Pulmonary artery endothelial cell (primary cell): Measurements from ENCODE around the gene KRT222. TPM values are rescaled to one million over a fixed set of nuclear protein-coding genes. Genes with fewer than 3 reads are reported as not detected.

ENCODE experiments used
- DNase-seq: peaks from one replicate; pipeline ENCODE4 v3.0.0-alpha.2; 2011; ENCODE audit warnings: low read depth, low spot score
- total RNA-seq: library from RNA; depleted of rRNA; stranded (reverse); fragments of >200 nt; gene quantifications from 2 replicates; pipeline ENCODE4 v1.2.3, GENCODE V29; 2014

KRT222 gene
- total RNA-seq, 1 donor from 2014 or later, result not detected

DNA sequence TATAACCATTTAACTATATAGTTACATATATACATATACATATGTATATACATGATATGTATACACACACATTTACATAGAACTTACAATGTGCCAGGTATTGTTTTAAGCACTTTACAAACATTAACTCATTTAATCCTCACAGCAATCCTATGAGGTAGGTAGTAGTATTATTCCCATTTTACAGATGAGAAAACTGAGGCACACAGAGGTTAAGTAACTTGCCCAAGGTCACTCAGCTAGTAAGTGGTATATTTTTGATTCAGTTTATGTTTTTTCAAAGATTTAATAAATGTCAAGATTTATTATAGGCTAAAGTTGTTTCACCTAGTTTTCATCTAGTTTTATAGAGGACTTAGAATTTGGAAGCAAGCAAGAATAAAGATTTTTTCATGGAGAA, 6.6 kb downstream of the KRT222 start:
- no peak for DNase-seq

DNA sequence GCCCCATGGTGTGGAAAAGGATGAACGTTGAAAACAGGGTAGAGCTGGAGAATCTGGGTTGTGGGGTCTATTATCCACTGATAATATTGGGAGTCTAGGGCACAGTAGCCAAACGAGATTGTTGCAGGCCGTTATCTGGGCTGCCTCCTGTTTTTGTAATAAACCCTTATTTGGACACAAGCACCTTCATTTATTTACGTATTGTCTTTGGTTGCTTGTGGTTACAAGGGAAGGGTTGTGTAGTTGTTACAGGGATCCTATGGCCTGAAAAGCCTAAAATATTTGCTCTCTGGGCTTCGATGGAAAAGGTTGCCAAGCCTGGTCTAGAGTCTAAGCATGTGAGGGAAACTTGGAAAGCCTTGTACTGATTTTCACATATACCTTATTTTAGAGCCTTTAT, 13.0 kb downstream of the KRT222 start:
- DNase-seq, result no peak

DNA sequence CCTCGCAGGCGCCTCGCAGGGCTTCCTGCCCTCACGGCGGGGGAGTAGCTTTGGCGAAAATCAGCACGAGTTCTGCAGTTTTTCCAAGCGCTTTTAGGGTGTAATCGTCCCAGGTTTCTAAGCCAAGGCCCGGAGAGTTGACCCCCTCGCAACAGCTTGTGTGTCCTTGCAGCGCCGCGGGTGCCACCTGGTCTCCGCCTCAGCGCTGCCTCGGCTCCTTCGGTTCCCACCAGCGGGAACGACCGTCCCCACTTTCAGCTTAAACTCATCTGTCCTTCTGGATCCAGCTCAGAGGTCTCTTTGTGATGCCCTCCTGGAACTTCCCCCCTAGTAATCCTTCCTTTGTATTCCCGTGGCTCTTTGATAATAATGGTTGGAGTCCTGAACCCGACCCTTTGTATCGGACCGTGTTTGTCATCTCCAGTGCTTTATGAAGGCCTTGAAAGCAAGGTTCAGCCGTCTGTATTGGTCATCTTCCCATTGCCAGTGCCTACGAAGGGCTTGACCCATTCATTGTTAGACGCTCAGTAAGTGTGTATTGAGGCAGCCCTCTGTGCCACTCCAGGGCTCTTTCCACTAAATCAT, 16.5 kb downstream of the KRT222 start:
- DNase-seq, result no peak

DNA sequence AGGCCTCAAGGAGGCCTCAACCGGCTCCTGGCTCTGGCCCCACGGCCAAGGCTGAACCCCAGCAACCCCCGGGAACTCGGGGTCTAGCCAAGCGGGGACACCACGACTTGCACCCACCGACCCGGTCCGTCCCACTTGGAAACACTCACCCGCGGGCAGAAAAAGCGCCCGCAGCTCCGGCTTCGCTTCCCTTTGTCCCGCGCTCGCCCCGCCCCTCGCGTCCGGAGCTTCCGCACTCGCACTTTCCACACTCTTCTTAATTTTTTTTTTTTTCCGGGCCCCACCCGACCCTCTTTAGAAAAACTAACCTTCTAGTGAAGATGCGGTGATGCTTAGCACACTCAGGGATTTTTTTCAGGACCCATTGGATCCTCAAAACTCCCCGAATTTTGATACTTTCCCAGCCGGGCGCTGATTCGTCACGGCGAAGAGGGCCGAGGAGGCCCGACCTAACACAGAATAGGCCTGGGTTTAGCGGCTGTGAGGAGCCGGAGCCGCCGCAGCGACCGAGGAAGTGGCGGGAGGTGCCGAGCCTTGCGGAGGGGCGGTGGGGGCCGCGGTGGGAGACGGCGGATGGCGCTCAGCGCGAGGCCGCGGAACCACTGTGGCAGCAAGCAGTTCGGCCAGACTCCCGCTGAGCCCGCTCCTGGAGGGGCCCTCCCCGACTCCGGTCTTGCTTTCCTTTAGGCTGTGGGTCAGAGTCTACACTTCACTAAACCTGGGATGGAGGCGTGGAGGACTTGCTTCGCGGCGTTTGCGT, 17.2 kb downstream of the KRT222 start, which contains the start of gene SMARCE1:
Gene SMARCE1 (minus strand): TSS at position 195 of the 760 bp plus-strand sequence. CDS start 2,016 bp downstream, outside the sequence.
- DNase-seq, result no peak

DNA sequence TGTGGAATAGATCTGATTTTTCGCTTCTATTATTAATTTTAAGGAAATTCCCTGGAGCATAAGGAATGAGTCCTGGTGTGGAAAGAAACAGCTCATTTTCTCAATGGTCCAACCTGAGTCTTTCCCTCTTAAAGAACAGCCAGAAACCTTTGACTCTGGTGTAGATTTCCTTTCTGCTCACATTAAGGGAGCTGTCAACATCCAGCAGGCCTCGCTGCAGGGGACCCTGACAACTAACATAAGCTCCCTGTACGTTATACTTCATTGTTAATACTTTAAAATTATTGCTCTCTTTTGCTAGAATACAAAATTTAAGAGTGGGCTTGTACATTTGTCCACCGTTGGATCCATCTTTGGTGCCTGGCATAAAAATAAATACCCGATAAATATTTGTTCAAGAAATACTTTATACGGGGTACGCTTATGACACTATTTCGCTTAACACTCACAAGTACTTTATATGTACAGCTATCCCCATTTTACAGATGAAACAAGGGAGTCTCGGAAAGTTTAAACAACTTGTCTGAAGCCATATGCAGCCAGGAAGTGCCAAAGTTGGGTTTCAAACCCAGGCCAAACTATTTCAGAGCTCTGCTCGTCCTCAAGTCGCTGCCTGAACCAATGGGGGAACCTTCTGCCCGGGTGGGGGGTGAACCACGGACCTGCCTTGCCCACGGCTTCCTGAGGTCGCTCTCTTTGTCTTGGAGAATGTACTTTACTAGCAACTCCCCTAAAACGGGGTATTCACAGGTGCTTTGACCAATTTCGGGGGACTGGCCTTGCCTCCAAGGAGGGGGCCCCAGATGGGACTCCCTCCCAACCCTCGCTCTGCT, 18.0 kb downstream of the KRT222 start:
- no peak for DNase-seq

DNA sequence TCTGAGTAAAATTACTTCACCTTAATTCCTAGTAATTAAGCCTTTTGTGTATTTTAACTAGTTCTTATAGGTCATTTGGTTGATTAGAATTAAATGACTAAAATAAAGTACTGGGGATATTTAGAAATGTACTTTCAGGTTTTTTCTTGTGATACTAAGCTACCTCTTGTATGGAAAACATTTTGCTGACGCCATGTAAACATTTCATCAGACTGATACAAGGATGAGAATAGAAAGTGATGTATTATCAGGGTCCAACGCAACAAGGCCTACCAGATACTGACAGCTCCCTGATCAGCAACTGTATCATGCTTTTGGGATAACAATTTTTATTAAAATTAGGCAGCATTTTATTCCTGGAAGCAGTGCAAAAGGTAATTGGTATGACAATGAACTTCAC, 19.0 kb downstream of the KRT222 start:
- DNase-seq, result no peak

DNA sequence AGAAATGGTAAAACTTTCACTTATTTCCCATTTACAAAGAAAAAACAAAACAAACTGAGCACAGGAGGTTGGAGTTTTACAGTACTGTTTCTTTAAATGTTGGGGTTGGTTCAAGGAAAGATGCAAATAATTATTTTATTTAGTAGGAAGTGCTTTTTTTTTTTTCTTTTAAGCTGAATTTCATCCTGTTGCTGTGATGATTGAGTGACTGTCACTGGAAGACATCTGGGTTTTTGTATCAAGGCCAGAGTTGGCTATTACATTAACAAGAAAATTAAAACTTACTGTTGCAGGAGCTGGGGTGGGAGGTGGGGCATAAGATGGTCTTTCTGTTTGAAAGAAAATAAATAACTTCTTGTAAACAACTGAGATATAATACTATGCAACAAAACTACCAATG, 19.7 kb downstream of the KRT222 start:
- DNase-seq, result no peak

DNA sequence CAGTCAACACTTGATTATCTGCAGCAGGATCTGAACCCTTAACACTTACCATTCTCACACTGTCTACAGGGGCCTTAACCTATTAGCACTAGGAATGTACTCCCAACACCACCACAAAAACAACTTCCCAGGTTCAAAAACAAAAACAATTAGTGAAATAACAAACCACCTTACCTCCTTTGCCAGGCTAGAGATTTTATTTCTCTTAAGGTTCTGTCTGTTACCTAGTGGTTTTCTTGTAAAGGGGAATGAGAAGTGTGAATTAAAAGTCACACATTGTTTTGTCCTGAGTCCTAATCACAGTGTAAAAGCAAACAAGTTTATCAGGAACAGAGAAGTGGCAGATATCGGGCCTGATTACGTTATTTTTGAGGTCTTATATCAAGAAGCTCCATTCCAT, 27.0 kb downstream of the KRT222 start:
- no peak for DNase-seq

DNA sequence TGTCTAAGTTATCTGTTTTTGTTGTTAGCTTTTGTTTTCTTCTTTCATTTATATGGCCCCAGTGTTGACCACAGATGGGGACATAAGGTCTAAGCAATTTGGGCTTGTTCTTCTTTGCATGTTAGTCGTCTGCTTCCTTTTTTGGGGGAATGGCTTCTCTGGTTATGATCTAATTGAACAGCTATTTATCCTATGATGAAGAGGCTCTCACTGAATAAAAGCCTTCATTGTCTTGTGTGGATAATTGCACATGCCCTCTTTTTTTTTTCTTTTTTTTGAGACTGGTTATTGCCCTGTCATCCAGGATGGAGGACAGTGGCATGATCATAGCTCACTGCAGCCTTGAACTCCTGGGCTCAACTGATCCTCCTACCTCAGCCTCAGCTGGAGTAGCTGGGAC, 31.1 kb downstream of the KRT222 start:
- DNase-seq, result no peak

DNA sequence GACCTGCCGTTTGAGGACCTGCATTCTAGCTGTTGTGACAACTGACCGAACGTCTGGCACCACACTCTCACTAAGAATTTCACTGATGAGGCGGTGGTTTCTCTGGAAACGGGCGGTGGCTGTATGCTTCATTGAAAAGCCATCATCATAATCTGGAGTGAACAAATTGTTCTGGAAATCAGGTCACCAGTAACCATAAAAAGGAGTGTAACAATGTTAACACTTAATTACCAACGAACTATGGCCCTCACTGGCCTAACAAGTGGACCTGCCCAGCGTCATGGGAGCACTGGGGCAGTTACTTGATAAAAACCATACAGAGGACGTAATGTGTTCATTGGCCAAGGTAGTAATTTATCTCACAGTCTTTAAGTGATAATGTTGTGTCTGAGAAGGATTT, 32.8 kb downstream of the KRT222 start:
- DNase-seq, result no peak

DNA sequence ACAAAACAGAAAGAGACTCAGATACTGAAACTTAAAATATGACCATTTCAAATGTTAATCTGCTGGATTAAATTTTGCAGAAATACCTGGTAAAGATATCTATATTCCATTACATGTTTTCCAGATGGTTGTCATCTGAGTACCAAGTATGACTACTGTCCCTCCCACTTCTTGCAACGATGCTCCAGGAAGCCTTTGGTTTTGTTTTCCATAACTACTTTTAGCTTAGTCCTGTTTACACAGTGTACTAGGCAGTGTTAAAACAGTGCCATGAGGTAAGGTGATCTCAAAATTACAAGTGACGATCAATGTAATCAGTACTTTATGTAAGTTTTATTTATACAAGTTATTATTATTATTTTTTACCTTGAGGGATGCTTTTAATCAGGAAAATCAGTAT, 35.1 kb downstream of the KRT222 start:
- DNase-seq, result no peak

DNA sequence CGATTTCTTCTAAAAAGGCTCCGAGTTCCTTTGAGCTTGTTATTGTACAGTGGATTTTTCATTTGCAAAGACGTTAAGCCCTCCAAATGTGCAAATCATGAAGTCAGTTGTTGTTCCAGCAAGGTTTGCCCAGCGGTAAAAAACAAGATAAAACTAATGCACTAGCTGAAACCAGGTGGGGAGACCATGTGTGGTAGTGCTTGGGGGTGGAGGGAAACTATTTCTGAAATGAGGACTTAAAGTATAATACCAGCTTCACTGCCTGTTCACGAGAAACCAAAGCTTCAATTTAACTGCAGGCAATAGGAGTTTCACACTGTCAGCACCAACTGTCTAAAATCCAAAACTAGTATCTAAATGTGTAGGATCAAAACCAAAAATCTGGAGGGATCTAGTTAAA, 39.7 kb downstream of the KRT222 start:
- no peak for DNase-seq

DNA sequence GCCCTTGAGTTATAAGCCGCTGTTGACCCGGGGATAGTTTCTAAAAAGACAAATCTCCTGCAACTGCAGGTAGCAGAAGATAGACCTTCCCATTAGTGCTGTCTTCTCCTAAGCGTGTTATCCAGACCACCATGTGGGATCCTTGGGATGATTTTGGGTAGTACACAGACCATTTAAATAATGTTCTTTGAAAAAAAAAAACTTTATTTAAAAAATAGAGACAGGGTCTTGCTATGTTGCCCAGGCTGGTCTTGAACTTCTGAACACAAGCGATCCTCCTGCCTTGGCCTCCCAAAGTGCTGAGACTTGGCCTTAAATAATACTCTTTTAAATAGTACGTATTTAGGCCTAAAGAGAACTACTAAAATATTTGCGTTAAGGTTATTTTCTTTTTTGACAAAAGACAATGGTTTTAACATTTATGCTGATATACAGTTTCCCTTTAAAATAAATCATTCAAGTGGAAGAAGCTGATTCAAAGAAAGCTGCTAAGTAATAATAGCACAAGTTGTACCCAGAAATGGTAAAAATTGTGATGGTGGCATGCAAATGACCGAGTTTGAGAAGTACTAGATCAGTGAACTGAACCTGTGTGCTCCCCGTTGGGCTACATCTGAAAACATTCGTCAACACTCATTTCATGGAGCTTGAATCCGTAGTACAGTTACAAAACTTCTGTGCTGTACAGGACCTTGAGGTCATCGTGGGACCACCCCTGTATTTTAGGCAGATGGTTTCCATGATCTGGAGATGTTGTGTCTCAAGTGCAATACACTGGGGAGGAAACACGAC, 41.4 kb downstream of the KRT222 start:
- no peak for DNase-seq

DNA sequence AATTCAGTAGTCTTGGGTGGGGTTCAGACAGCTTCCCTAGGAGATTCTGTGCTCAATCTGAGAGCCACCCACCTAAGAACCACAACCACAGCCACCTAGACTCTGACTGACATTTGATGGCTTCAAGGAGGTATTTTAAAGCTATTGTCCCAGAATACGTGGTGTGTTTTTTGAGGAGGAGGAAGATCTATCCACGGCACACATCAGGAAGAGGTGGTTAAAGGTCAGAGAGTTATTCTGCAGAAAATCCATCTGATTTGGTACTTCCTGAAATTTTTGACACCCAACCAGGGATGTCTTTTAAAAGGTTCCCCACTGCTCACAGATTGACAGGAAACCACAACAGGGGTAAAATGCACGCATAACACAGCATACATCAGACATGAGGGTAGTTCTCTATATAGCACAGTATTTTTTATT, 42.5 kb downstream of the KRT222 start:
- no peak for DNase-seq

DNA sequence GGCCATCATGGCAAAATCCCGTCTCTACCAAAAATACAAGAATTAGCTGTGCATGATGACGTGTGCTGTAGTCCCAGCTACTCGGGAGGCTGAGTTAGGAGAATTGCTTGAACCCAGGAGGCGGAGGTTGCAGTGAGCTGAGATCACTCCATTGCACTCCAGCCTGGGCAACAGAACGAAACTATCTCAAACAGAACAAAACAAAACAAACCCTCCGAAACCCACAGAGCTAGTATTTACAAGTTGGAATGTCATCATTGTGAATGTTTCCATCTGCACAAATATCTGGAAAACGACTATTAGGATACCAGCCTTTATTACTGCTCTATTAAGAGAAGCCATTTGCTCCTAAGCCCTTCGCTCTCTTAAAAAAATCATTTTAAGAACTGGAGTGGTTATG, 43.4 kb downstream of the KRT222 start:
- no peak for DNase-seq

DNA sequence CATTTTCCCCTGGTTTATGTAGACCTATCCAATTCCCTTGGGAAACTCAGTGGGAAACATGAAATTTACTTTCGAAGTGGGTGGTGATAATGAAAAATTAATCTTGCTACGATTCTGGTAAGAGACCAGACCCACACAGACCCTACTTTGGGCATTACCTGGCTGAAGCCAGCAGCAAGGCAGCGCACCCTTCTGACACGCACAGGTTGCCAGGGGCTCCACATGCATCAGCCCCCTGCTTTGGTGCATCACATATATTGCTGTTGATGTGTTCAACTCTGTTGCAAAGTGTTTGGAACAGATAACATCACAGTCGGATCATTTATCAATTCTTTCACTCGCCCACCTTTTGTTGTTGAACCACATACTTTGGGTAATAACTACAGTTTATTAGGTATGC, 44.0 kb downstream of the KRT222 start:
- no peak for DNase-seq

DNA sequence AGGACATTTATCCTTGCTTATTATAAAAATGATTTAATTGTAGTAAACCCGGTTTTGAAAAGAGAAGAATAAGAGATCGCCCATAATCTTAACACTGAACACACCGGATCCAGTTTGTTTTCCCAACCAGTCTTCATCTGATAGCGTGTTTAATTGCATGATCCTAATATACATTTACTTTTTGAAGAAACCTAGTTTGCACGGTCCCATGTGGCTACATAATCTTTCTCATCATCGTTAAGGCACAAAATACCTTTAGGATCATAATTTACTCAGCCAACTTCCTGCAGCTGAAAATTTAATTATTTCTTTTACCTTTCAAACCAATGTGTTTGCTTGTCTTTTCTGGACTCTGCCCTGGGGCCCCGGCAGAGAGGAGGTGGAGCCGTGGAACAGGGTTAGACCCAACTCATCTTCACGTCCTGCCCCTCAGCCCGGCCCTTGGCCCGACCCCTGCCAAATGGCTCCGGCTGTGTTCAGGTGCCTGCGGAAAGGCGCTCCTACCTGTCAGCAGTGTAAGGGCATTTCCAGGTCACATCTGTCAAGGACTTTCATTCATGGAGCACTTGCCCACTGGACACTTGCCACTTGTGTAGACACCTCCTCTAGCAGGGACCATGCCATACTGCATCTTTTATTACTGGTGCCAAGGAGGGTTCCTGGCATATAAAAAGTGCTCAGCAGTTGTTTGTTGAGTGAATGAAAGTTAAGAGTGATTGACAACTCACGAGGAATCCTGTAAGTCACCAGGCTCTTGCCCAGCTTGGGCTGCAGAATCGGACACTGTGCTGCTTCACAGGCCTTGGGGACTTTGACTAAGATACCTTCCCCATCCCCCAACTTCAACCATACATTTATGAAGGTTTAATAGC, 46.0 kb downstream of the KRT222 start:
- DNase-seq, result no peak

DNA sequence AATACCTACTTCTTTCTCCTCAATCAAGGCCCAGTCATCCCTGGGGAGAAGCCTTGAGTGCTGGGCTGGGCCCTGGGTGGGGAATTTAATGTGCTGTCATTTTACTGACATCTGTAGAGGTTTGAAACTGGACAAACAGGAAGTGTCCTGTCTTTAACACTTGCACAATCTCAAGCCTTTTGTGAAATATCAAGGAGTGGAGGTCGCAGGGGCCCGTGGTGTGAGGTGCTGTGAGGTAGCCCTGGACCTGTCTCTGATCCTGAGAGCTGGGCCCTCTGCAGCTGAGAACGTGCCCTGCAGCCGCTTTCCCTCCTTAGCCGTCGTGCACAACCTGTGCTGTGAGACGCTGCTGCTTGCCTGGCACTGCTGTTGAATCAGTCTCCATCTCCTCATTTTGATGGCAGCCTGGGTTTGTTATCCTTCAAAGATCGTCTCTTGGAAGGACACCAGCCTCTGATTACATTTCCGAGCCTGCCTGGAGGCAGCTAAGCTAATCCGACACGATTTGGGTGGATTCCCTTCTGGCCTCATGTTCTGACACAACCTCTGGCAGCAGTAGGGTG, 47.2 kb downstream of the KRT222 start:
- no peak for DNase-seq

DNA sequence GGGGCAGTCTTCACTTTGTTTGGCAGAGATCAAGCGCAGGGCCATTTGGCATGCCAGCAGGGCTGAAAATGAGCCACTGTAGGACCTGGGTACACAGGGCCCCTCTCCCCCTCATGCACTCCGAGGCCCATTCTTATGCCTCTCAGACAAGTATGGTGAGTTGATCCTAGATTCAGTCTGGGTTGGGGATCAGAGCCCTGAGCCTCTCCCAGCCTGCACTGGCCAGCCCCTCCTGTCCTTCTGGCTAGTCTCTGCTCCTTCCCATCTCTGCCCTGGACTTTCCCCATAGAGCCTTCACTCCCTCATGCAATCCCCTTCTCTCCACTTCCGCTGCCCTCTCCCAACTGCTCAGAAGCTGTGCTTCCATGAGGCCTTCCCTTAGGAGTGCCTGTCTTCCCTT, 48.4 kb downstream of the KRT222 start:
- DNase-seq, result no peak

DNA sequence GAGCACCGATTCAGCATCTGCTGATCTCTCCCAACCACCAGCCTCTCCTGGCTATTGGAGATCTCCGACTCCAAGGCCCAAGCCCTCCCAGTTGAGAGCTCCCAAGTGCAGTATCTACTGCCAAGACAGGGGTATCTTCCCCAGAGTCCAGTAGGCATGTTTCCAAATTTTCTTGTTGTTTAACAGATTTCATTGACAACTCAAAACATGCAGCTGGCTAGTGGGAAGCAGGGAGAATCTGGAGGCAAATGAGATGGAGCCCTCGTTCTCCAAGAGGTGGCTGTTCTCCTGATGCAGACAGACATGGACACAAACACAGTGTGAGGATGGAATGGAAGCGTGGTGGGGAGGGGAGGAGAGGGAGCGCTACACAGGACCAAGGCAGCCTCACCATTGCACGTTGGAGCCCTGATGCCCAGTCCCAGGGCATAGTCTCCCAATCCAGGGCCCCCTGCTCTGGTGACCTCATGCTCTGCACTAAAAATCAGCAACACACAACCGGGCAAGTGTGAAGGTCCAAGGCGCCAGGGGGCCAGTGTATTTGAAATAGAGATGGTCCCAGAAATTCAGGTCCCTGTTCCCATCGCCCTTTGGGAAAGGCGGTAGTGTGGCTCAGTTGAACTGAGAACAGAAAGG, 49.0 kb downstream of the KRT222 start:
- no peak for DNase-seq
